Suprapubic skin (tissue), 4 donors: ENCODE results near the gene CPT1A. TPM values are rescaled to one million over a fixed set of nuclear protein-coding genes. Genes with fewer than 3 reads are reported as not detected.
A peak's percentile ranks its signal among the peaks of the same experiment; 100 is the strongest.
"Not testable (repeated sequence)": the region's sequence is repeated elsewhere in the genome, so short reads cannot be mapped to it uniquely, and the experiment has no call there.

Experiments used
- DNase-seq, 2 donors: peaks; one replicate each; pipeline ENCODE4 v3.0.0-alpha.2; 2019; ENCODE audit warnings: low spot score in 2 of 2
- H3K27ac ChIP-seq: fragments of 200-600 bp; sonication (generic); one replicate; pipeline ENCODE4 v1.5.1; 2019
- H3K27me3 ChIP-seq: fragments of 200-600 bp; sonication (generic); one replicate; pipeline ENCODE4 v1.5.1; 2019
- H3K36me3 ChIP-seq: fragments of 200-600 bp; sonication (generic); one replicate; pipeline ENCODE4 v1.5.1; 2019
- H3K4me1 ChIP-seq: fragments of 200-600 bp; sonication (generic); one replicate; pipeline ENCODE4 v1.5.1; 2019
- H3K4me3 ChIP-seq: fragments of 200-600 bp; sonication (generic); one replicate; pipeline ENCODE4 v1.5.1; 2019; ENCODE audit warnings: mild to moderate bottlenecking
- H3K9me3 ChIP-seq: fragments of 200-600 bp; sonication (generic); one replicate; pipeline ENCODE4 v1.5.1; 2019
- CTCF ChIP-seq, 2 donors: fragments of 200-600 bp in 1 of 2; fragments of 450-650 bp in 1 of 2; sonication (generic) in 1 of 2; IDR thresholded peaks; one replicate each; pipeline ENCODE4 v1.5.1; 2016 to 2019; ENCODE audit warnings: antibody characterized with exemption in 2 of 2, mild to moderate bottlenecking in 1 of 2, moderate library complexity in 1 of 2
- EP300 ChIP-seq: sonication (generic); formaldehyde crosslinking; IDR thresholded peaks from one replicate; pipeline ENCODE4 v1.6.1; 2017; ENCODE audit warnings: antibody characterized with exemption
- POLR2A ChIP-seq, 2 donors: fragments of 450-650 bp; IDR thresholded peaks; one replicate each; pipeline ENCODE4 v1.6.1; 2017; ENCODE audit warnings: antibody characterized with exemption in 2 of 2, mild to moderate bottlenecking in 2 of 2, moderate library complexity in 2 of 2
- POLR2AphosphoS5 ChIP-seq, 3 donors: sonication (generic); formaldehyde crosslinking; IDR thresholded peaks; one replicate each; pipeline ENCODE4 v1.6.1; 2017; ENCODE audit warnings: antibody characterized with exemption in 3 of 3
- WGBS: methylation state at CpG from one replicate; pipeline ENCODE4 v1.1.5; 2018; 5-methylcytosine and 5-hydroxymethylcytosine counted together
- total RNA-seq, 4 donors: library from RNA; depleted of rRNA; stranded (reverse); fragments of >200 nt; gene quantifications; one replicate each; pipeline ENCODE4 v1.1.0, GENCODE V29; 2016

The CPT1A gene
- 100 to 1,000 TPM in 1 of 4 donors, 10 to 100 TPM in 3; 18.5 to 125 (median 38.3) TPM for total RNA-seq

GRCh38 chr11:68841718-68842426, at the start of gene CPT1A:
CPT1A (minus strand) TSS chr11:68841916; CDS start chr11:68815474, 26,442 bp downstream.
- Histone ChIP-seq H3K27ac (peak within 1 kb of the TSS; percentile 94), H3K4me3 (peak within 1 kb of the TSS; percentile 93), H3K9me3 (no peaks in the 10 kb centered on the region), H3K36me3 (no peaks in the 10 kb centered on the region), H3K4me1 (peaks cover 78% of the 10 kb centered on the region), H3K27me3 (no peaks in the 10 kb centered on the region)
- WGBS: 37% methylated on average over 9 of the region's 82 CpGs
- DNase-seq: peak in 1 of 2 donors; percentile 79
- TF ChIP-seq POLR2A (IDR thresholded peaks at IDR 0.05): peak; percentile 20 to 38
- TF ChIP-seq EP300: no peak

GRCh38 chr11:68890490-68891231, 48.9 kb upstream of the CPT1A start:
- DNase-seq: peak; percentile 94
- H3K4me3 ChIP-seq: no peak overlapping the region
- WGBS: 20% methylated on average over 17 of the region's 17 CpGs
- H3K27me3 ChIP-seq: no peaks in the 10 kb centered on the region
- peaks cover 46% of the 10 kb centered on the region for H3K36me3 ChIP-seq
- peak in 1 of 3 donors; percentile 73 for TF ChIP-seq POLR2AphosphoS5 (IDR thresholded peaks at IDR 0.05)
- TF ChIP-seq POLR2A (IDR thresholded peaks at IDR 0.05): no peak
- peaks cover 21% of the 10 kb centered on the region for H3K4me1 ChIP-seq
- peak overlapping the region; percentile 77 for H3K27ac ChIP-seq
- no peaks in the 10 kb centered on the region for H3K9me3 ChIP-seq

- peak in 1 of 2 donors; percentile 77 for DNase-seq
- H3K4me3 ChIP-seq: no peak overlapping the region
- TF ChIP-seq POLR2AphosphoS5 (IDR thresholded peaks at IDR 0.05) (no peak), CTCF (IDR thresholded peaks at IDR 0.05) (peak; percentile 9 to 54)
- H3K4me1 ChIP-seq: peaks cover 21% of the 10 kb centered on the region
- peaks cover 39% of the 10 kb centered on the region for H3K36me3 ChIP-seq
- WGBS: 48% methylated on average over 15 of the region's 18 CpGs
- peak overlapping the region; percentile 77 for H3K27ac ChIP-seq
- no peaks in the 10 kb centered on the region for H3K9me3 ChIP-seq
- no peaks in the 10 kb centered on the region for H3K27me3 ChIP-seq
Measured at GRCh38 chr11:68889948-68890446, 48.3 kb upstream of the CPT1A start.

- not testable (repeated sequence) for H3K27ac ChIP-seq, DNase-seq, H3K36me3 ChIP-seq, H3K4me3 ChIP-seq, H3K4me1 ChIP-seq, H3K27me3 ChIP-seq, H3K9me3 ChIP-seq
- WGBS: 98% methylated on average over 15 of the region's 15 CpGs
Measured at GRCh38 chr11:68884827-68885226, 43.1 kb upstream of the CPT1A start.

- H3K36me3 ChIP-seq: no peaks in the 10 kb centered on the region
- TF ChIP-seq POLR2A (IDR thresholded peaks at IDR 0.05) (no peak), CTCF (IDR thresholded peaks at IDR 0.05) (no peak), EP300 (no peak), POLR2AphosphoS5 (IDR thresholded peaks at IDR 0.05) (no peak)
- no peaks in the 10 kb centered on the region for H3K9me3 ChIP-seq
- no peaks in the 10 kb centered on the region for H3K27me3 ChIP-seq
- DNase-seq: no peak
- H3K4me3 ChIP-seq: no peak overlapping the region
- no peaks in the 10 kb centered on the region for H3K4me1 ChIP-seq
- WGBS: 96% methylated on average over 13 of the region's 13 CpGs
- H3K27ac ChIP-seq: no peak overlapping the region
Measured at GRCh38 chr11:68882391-68882790, 40.7 kb upstream of the CPT1A start.

GRCh38 chr11:68881320-68881719, 39.6 kb upstream of the CPT1A start:
- 95% methylated on average over 2 of the region's 2 CpGs for WGBS
- H3K27me3 ChIP-seq: no peaks in the 10 kb centered on the region
- DNase-seq: no peak
- H3K36me3 ChIP-seq: no peaks in the 10 kb centered on the region
- no peak overlapping the region for H3K4me3 ChIP-seq
- TF ChIP-seq CTCF (IDR thresholded peaks at IDR 0.05) (no peak), POLR2A (IDR thresholded peaks at IDR 0.05) (no peak), EP300 (no peak), POLR2AphosphoS5 (IDR thresholded peaks at IDR 0.05) (no peak)
- H3K27ac ChIP-seq: no peak overlapping the region
- H3K9me3 ChIP-seq: no peaks in the 10 kb centered on the region
- no peaks in the 10 kb centered on the region for H3K4me1 ChIP-seq
